Testis (tissue), 2 donors: Measurements from ENCODE around the gene LCN10.

ENCODE experiments used
- POLR2A ChIP-seq: fragments of 450-650 bp; IDR thresholded peaks from one replicate; pipeline ENCODE4 v1.6.1; 2017; ENCODE audit warnings: antibody characterized with exemption, mild to moderate bottlenecking, moderate library complexity
- TF ChIP-seq, protein P1 (sequence below), 3 experiments: fragments of 450-650 bp in 2 of 3; fragments of 200-600 bp in 1 of 3; sonication (generic) in 1 of 3; IDR thresholded peaks; one replicate each; pipeline ENCODE4 v1.5.1; 2016 to 2019; ENCODE audit warnings: antibody characterized with exemption in 3 of 3, mild to moderate bottlenecking in 2 of 3, moderate library complexity in 1 of 3

DNA sequence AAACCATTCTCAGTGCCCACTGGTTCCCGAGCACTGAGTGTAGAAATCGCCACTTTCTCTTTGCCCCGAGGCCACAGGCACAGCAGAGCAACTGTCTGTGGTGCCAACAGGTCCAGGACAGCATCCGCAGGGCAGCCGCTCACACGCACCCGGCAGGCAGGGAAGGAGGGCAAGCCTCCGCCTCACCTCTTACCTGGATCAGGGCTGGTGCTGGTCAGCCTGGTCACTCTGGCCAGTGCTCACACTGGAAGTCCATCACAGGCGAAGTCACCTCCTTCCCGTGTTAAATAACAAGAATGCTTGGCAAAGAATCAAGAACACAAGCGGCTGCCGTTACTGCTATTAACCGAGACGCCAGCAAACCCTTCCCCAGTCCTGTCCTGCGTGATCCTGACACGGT lies 16.6 kb downstream of the LCN10 start:
- TF ChIP-seq POLR2A: no peak
- TF ChIP-seq, protein P1, sequence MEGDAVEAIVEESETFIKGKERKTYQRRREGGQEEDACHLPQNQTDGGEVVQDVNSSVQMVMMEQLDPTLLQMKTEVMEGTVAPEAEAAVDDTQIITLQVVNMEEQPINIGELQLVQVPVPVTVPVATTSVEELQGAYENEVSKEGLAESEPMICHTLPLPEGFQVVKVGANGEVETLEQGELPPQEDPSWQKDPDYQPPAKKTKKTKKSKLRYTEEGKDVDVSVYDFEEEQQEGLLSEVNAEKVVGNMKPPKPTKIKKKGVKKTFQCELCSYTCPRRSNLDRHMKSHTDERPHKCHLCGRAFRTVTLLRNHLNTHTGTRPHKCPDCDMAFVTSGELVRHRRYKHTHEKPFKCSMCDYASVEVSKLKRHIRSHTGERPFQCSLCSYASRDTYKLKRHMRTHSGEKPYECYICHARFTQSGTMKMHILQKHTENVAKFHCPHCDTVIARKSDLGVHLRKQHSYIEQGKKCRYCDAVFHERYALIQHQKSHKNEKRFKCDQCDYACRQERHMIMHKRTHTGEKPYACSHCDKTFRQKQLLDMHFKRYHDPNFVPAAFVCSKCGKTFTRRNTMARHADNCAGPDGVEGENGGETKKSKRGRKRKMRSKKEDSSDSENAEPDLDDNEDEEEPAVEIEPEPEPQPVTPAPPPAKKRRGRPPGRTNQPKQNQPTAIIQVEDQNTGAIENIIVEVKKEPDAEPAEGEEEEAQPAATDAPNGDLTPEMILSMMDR (IDR thresholded peaks at IDR 0.05): no peak
